Testis (tissue), 3 donors: ENCODE measurements around the gene BLVRA. TPM values are rescaled to one million over a fixed set of nuclear protein-coding genes. Genes with fewer than 3 reads are reported as not detected.
"Not testable (repeated sequence)": the region's sequence is repeated elsewhere in the genome, so short reads cannot be mapped to it uniquely, and the experiment has no call there.

Experiments used
- DNase-seq: peaks from one replicate; pipeline ENCODE4 v3.0.0-alpha.2; 2019
- H3K27ac ChIP-seq, 2 donors: fragments of 200-600 bp; sonication (generic); one replicate each; pipeline ENCODE4 v1.5.1; 2019
- H3K27me3 ChIP-seq: fragments of 200-600 bp; sonication (generic); one replicate; pipeline ENCODE4 v1.5.1; 2019
- H3K36me3 ChIP-seq: fragments of 200-600 bp; sonication (generic); one replicate; pipeline ENCODE4 v1.5.1; 2017; ENCODE audit warnings: low read depth; ENCODE audit errors: missing control alignments
- H3K4me1 ChIP-seq: fragments of 200-600 bp; sonication (generic); one replicate; pipeline ENCODE4 v1.5.1; 2019
- H3K4me3 ChIP-seq, 2 donors: fragments of 200-600 bp; sonication (generic); one replicate each; pipeline ENCODE4 v1.5.1; 2017 to 2019
- H3K9me3 ChIP-seq: fragments of 200-600 bp; sonication (generic); one replicate; pipeline ENCODE4 v1.5.1; 2017
- POLR2A ChIP-seq: fragments of 450-650 bp; IDR thresholded peaks from one replicate; pipeline ENCODE4 v1.6.1; 2017; ENCODE audit warnings: antibody characterized with exemption, mild to moderate bottlenecking, moderate library complexity
- WGBS, 2 donors: methylation state at CpG; one replicate each; pipeline ENCODE4 v1.1.5; 2018; 5-methylcytosine and 5-hydroxymethylcytosine counted together
- intact Hi-C: fragments of 100-400 bp; cut with DNase I; formaldehyde crosslinking; loops from one replicate; pipeline ENCODE4 v1.15.1; 2023; ENCODE audit warnings: low total_unique reads
- polyA plus RNA-seq: library from polyadenylated mRNA; stranded (reverse); fragments of 350-450 nt; fragmentation: Illumina TruSeq; extraction: RNeasy Lipid Tissue Mini Kit (QIAGEN cat#74804); gene quantifications from one replicate; pipeline ENCODE4 v1.2.3, GENCODE V29; 2014; ENCODE audit warnings: low read depth, low replicate concordance; ENCODE audit not compliant: insufficient read depth
- total RNA-seq, 2 donors: library from RNA; depleted of rRNA; stranded (reverse); fragments of >200 nt; gene quantifications; one replicate each; pipeline ENCODE4 v1.2.3, GENCODE V29; 2016
- TF ChIP-seq, protein P1 (sequence below), 3 experiments: fragments of 450-650 bp in 2 of 3; fragments of 200-600 bp in 1 of 3; sonication (generic) in 1 of 3; IDR thresholded peaks; one replicate each; pipeline ENCODE4 v1.5.1; 2016 to 2019; ENCODE audit warnings: antibody characterized with exemption in 3 of 3, mild to moderate bottlenecking in 2 of 3, moderate library complexity in 1 of 3

The BLVRA gene
- total and polyA plus RNA-seq, 3 donors from 2014 or later, result 16.8 to 33.7 (median 20.2) TPM

- Histone ChIP-seq H3K36me3 (no peaks in the 10 kb centered on the region), H3K27me3 (no peaks in the 10 kb centered on the region), H3K4me3 (no peak overlapping the region), H3K9me3 (no peaks in the 10 kb centered on the region), H3K4me1 (no peaks in the 10 kb centered on the region), H3K27ac (no peak overlapping the region)
- no peak for TF ChIP-seq POLR2A
- TF ChIP-seq, protein P1, sequence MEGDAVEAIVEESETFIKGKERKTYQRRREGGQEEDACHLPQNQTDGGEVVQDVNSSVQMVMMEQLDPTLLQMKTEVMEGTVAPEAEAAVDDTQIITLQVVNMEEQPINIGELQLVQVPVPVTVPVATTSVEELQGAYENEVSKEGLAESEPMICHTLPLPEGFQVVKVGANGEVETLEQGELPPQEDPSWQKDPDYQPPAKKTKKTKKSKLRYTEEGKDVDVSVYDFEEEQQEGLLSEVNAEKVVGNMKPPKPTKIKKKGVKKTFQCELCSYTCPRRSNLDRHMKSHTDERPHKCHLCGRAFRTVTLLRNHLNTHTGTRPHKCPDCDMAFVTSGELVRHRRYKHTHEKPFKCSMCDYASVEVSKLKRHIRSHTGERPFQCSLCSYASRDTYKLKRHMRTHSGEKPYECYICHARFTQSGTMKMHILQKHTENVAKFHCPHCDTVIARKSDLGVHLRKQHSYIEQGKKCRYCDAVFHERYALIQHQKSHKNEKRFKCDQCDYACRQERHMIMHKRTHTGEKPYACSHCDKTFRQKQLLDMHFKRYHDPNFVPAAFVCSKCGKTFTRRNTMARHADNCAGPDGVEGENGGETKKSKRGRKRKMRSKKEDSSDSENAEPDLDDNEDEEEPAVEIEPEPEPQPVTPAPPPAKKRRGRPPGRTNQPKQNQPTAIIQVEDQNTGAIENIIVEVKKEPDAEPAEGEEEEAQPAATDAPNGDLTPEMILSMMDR (IDR thresholded peaks at IDR 0.05), result no peak
- intact Hi-C loops, result no loop called here
- 85 to 87% methylated on average over 10 of the region's 10 CpGs for WGBS, 2 donors
- no peak for DNase-seq
Measured at GRCh38 chr7:43769791-43770465, 11.4 kb downstream of the BLVRA start.

GRCh38 chr7:43771128-43771527, 12.6 kb downstream of the BLVRA start:
- no peaks in the 10 kb centered on the region for H3K36me3 ChIP-seq
- H3K4me3 ChIP-seq, result no peak overlapping the region
- 65 to 71% methylated on average over 3 of the region's 3 CpGs for whole genome bisulfite sequencing, 2 donors
- intact Hi-C loops, result no loop called here
- H3K9me3 ChIP-seq, result no peaks in the 10 kb centered on the region
- TF ChIP-seq, protein P1 (IDR thresholded peaks at IDR 0.05), result no peak
- TF ChIP-seq POLR2A, result no peak
- no peak for DNase-seq
- H3K27me3 ChIP-seq, result no peaks in the 10 kb centered on the region
- H3K4me1 ChIP-seq, result no peaks in the 10 kb centered on the region
- no peak overlapping the region for H3K27ac ChIP-seq

GRCh38 chr7:43771573-43771972, 13.1 kb downstream of the BLVRA start:
- no peak for DNase-seq
- H3K27me3 ChIP-seq, result no peaks in the 10 kb centered on the region
- no peaks in the 10 kb centered on the region for H3K36me3 ChIP-seq
- no peaks in the 10 kb centered on the region for H3K4me1 ChIP-seq
- intact Hi-C loops, result no loop called here
- H3K27ac ChIP-seq, result no peak overlapping the region
- no peak for TF ChIP-seq POLR2A
- TF ChIP-seq, protein P1 (IDR thresholded peaks at IDR 0.05), result no peak
- no peak overlapping the region for H3K4me3 ChIP-seq
- WGBS, 2 donors, result 78 to 90% methylated on average over 3 of the region's 3 CpGs
- H3K9me3 ChIP-seq, result no peaks in the 10 kb centered on the region

DNA sequence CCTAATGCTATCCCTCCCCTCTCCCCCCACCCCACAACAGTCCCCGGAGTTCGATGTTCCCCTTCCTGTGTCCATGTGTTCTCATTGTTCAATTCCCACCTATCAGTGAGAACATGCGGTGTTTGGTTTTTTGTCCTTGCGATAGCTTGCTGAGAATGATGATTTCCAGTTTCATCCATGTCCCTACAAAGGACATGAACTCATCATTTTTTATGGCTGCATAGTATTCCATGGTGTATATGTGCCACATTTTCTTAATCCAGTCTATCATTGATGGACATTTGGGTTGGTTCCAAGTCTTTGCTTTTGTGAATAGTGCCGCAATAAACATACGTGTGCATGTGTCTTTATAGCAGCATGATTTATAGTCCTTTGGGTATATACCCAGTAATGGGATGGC, 14.8 kb downstream of the BLVRA start:
- WGBS, 2 donors, result 94 to 96% methylated on average over 6 of the region's 6 CpGs
- H3K36me3 ChIP-seq, H3K4me3 ChIP-seq, H3K27ac ChIP-seq, H3K4me1 ChIP-seq, H3K9me3 ChIP-seq, DNase-seq, H3K27me3 ChIP-seq, intact Hi-C loops: not testable (repeated sequence)

GRCh38 chr7:43775255-43775654, 16.8 kb downstream of the BLVRA start:
- intact Hi-C loops, H3K4me3 ChIP-seq, DNase-seq, H3K27me3 ChIP-seq, H3K9me3 ChIP-seq, H3K27ac ChIP-seq, H3K36me3 ChIP-seq, H3K4me1 ChIP-seq: not testable (repeated sequence)
- 96 to 100% methylated on average over 2 of the region's 2 CpGs for WGBS, 2 donors

GRCh38 chr7:43778293-43779044, 20.0 kb downstream of the BLVRA start:
- intact Hi-C loops, H3K4me3 ChIP-seq, H3K4me1 ChIP-seq, H3K36me3 ChIP-seq, H3K27me3 ChIP-seq, H3K9me3 ChIP-seq, H3K27ac ChIP-seq, DNase-seq: not testable (repeated sequence)
- 91 to 93% methylated on average over 9 to 15 of the region's 18 CpGs for WGBS, 2 donors
